ENCODE data around the gene SCAF1.

The SCAF1 gene

DNA sequence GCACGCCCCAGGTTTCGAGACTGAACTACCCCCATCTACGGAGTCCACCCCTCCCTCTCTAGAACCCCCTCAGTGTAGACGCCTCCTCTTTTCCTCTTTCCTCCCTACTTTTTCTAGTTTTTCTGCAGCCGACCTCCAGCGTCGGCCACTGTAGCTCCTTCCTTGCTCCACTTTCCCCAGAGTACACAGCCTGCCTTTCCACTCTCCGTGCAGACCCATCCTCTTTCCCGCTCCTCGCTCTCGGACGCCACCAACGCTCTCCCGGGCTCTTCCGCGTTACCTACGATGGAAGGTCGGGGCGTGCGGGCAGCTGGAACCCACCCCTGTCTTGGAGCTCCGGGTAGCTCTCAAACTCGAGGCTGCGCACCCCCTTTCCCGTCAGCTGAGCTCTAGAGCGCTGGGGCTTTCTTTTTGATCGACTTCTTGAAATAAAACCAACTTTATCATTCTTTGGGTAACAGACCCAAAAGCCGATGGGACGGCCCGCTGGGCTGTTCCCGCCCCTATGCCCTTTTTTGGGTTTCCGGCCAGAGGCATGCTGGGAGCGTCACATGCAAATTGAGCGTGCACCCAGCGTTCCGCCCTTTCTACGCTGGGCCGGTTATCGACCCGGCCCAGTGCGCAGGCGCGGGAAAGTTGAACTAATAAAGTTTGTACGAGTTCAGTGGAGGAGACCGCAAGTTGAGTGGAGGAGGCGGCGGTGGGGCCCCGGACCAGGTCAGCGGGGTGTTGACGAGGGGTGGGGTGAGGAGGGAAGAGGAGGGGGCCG, 23.5 kb downstream of the SCAF1 start, which contains the start of the genes BCL2L12 and IRF3:
TSS of gene BCL2L12 (plus strand) at position 583 of the 769 bp plus-strand sequence. CDS start 760 bp downstream, outside the sequence.
TSS of gene IRF3 (minus strand) at position 507 of the 769 bp plus-strand sequence. CDS start 1,019 bp downstream, outside the sequence.
- FAIRE-seq, result peak; percentile 94

- FAIRE-seq, result no peak
Measured at GRCh38 chr19:49666120-49666444, 24.1 kb downstream of the SCAF1 start.

DNA sequence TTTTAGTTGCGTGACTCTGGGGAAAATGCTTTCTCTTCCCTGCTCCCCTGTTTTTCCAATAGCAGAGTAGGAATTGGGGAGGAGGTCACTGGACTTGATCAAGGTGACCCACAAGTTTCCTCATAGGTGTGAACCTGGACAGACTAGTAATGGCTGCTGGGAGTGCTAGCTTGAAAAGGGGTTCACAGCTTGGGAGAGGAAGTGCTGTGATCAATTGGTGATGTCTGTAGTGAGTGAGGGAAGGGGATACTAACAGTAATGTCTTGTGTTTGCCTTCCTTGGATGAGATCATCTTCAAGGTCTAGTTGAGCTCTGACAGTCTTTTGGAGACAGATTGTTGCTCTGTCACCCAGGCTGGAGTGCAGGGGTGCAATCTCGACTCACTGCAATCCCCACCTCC, 25.5 kb downstream of the SCAF1 start:
- FAIRE-seq, result no peak

GRCh38 chr19:49669516-49669915, 27.5 kb downstream of the SCAF1 start:
- FAIRE-seq, result no peak

- no peak for FAIRE-seq
Measured at GRCh38 chr19:49672131-49672919, 30.3 kb downstream of the SCAF1 start.

GRCh38 chr19:49676136-49676783, 34.3 kb downstream of the SCAF1 start:
- FAIRE-seq, result no peak

DNA sequence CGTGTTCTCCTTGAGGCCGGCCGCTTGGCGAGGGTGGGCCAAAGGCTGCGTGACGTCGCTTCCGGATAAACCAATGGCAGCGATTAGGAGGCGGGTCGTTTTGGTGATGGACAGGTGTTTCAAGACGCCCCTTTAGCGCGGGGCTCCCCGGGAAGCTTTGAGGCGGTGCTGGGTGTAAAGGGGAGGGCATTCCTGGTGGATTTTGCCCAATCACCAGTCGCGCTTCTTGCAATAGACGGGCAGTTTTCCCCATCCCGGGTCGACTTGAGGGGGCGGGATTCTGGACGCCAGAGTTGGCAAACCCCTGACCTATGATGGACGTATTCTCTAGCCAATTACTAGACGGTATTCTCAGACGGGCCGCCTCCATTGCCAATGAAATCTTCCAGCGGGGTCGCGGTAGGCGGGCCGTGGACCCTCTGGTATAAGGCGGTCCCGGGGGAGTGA, 34.8 kb downstream of the SCAF1 start:
- FAIRE-seq, result peak; percentile 96

DNA sequence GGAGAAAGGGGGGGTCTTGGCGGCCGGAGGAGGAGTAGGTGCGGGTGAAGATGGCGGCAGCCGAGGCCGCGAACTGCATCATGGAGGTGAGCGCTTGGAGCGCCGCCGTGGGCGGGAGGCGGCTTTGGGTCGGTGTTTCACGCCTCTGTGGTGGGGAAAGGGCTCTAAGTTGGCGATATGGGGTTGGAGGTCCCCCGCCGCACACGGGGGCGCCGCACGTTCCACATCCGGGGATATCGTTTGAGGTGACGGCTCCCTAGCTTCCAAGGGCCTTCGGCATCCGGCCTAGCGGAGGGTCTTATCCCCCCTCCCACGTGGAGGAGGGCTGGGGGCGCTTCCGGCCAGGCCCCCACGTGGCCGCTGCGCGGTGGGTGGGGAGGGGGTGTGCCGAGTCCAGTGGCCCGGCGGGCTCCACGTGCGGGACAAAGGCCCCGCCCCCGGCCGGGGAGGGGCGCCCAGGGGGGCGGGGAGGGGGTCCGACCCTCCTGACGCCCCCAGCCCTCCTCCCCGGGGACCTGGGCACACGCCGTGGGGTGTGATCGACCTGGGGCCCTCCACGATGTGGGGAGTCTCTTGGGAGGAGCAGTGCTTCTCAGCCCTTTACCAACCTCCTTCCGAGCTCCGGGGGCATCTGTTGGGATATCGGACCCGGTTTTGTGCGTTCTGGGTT, 35.4 kb downstream of the SCAF1 start, which contains the start of gene PRMT1:
TSS of gene PRMT1 (plus strand) at position 41 of the 670 bp plus-strand sequence. CDS start at position 51, 10 bp downstream.
- FAIRE-seq, result no peak

GRCh38 chr19:49677901-49678674, 36.1 kb downstream of the SCAF1 start:
- no peak for FAIRE-seq

GRCh38 chr19:49678985-49679770, 37.2 kb downstream of the SCAF1 start:
- FAIRE-seq, result no peak

DNA sequence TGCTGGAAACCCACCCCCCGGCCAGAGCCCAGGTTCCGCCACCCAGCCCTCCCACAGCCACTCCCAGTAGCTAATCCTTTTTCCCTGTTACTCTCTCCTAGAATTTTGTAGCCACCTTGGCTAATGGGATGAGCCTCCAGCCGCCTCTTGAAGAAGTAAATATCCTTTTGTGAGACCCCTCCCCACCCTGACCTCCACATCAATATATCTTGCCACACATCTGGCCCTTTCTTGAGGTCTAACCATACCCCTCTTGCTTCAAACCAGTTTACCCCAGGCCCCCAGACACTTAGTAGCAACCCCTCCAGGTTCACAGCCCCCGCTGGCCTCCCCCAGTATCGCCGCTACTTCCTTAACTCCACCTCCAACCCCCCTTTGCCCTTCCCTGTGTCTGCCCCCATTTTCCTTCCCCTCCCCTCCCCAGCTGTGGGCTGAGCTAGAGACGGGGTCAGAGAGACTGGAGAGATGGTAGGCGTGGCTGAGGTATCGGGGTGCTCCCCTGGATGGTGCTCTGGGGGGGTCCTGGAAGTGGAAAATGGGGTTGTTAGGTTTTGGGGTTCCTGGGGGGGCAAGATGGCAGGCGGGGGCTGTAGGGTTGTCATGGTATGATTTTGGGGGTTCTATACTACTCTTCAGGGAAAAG, 37.9 kb downstream of the SCAF1 start:
- FAIRE-seq, result no peak

DNA sequence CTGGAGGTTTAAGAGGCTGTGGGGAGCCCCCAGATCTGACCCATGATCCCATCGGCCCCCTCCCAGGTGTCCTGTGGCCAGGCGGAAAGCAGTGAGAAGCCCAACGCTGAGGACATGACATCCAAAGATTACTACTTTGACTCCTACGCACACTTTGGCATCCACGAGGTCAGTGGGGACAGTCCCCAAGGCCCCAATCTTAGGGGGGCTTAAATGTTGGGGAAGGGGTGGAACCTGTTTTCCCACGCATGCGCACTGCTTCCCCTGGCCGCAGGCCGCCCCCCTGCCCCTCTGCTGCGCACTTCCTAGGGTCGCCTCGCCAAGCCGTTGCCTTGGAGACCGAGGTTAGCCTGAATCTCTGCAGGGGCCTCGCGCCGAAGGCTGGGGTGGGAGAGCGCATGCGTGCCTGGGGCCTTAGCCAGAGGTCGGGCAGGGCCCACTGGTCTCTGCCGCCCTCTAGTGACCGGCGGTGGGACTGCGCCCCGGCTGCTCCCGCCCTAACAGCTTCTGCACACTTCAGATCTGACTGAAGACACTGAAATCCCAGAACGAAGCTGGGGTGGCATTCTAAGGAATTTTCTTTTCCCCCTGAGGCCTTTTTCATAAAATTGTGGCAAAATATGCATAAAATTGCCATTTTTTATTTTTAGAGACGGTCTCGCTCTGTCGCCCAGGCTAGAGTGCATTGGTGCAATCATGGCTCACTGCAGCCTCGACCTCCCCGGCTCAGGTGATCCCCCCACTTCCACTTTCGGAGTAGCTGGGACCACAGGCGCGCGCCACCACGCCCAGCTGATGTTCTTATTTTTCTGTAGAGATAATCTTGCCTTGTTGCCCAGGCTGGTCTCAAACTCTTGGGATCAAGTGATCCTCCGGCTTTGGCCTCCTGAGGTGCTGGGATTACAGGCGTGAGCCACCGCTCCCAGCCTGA, 38.7 kb downstream of the SCAF1 start:
- FAIRE-seq, result no peak

DNA sequence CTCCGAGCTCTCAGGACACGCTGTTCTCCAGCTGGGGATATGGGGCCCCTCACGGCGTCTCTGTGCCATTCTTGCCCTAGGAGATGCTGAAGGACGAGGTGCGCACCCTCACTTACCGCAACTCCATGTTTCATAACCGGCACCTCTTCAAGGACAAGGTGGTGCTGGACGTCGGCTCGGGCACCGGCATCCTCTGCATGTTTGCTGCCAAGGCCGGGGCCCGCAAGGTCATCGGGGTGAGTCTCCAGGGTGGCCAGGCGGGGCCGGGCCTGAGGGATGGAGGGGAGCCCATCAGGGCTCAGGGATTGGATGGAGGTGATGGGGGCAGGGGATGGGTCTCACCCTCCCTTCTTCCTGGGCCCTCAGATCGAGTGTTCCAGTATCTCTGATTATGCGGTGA, 39.8 kb downstream of the SCAF1 start:
- FAIRE-seq, result no peak

DNA sequence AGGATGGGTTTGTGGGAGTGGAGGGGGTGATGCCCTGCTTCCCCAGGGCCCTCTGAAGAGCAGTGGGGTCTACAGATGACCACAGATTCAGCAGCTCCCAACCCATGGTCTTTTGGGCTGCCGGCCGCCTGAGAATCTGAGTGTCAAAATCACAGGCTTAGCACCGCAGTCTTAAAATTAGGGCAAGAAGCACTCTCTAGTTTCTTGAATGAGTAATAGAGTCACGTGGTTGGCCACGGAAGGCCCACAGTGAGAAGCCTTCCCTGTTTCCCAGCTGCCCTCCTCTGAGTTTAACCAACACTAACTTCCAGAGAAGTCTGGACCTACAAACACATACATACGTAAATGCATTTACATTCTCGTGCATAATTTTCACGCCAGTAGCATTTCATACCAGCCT, 40.3 kb downstream of the SCAF1 start:
- no peak for FAIRE-seq

GRCh38 chr19:49683814-49684250, 41.8 kb downstream of the SCAF1 start:
- no peak for FAIRE-seq

DNA sequence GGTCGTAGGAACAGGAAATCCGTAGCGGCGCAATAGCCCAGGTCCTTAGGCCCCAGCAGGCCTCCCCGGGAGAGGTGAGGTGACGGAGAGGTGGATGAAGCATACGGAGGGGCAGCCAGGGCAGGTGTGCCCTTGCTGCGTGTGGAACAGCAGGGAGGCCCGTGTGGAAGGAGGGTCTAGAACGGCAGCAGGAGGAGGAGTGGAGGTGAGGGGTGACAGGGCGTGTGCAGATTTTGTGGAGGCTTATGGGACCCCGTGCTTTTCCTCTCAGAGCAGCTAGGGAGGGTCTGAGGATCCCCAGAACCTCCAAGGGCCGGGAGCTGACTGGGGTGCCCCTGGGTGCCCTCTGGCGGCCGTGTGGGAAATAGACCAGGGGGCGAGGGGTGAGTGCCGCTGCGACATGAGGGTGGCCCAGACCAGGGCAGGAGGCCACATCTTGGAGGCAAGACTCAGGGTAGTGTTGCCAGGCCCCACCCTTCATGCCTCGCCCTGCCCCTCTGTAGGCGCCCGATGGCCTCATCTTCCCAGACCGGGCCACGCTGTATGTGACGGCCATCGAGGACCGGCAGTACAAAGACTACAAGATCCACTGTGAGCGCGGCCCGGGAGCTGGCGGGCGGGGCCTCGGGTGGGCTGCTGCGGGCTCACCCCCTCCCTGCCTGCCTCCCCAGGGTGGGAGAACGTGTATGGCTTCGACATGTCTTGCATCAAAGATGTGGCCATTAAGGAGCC, 42.4 kb downstream of the SCAF1 start:
- FAIRE-seq, result no peak

- FAIRE-seq, result no peak
Measured at GRCh38 chr19:49684983-49685553, 43.1 kb downstream of the SCAF1 start.

GRCh38 chr19:49685845-49686332, 43.9 kb downstream of the SCAF1 start:
- no peak for FAIRE-seq

Data from islet of Langerhans (tissue), 1 donor.